Brain microvascular endothelial cell (primary cell): Measurements from ENCODE around the gene RXRA.

Experiments used
- DNase-seq: peaks from one replicate; pipeline ENCODE4 v3.0.0-alpha.2; 2020
- H3K27ac ChIP-seq: fragments of 250-450 bp; sonication (Bioruptor Pico); 2 replicates; pipeline ENCODE4 v1.5.1; 2020; ENCODE audit warnings: mild to moderate bottlenecking, moderate library complexity
- H3K27me3 ChIP-seq: fragments of 250-450 bp; sonication (Bioruptor Pico); replicated peaks from 2 replicates; pipeline ENCODE4 v1.5.1; 2020; ENCODE audit warnings: mild to moderate bottlenecking
- H3K36me3 ChIP-seq: fragments of 250-450 bp; sonication (Bioruptor Pico); replicated peaks from 2 replicates; pipeline ENCODE4 v1.5.1; 2020; ENCODE audit warnings: mild to moderate bottlenecking
- H3K4me3 ChIP-seq: 2 replicates; pipeline ENCODE4 v1.5.1; 2011; ENCODE audit warnings: low read depth, mild to moderate bottlenecking, control low read depth, low read length, moderate library complexity
- CTCF ChIP-seq: IDR thresholded peaks from 2 replicates; pipeline ENCODE4 v1.5.1; 2011; ENCODE audit warnings: low read depth, mild to moderate bottlenecking, moderate library complexity, low read length, control low read depth, inconsistent platforms; ENCODE audit errors: missing control alignments
- in situ Hi-C: cut with HindIII; loops from 2 replicates; pipeline ENCODE4 v1.10.0; 2017; ENCODE audit warnings: low sequenced_read_pairs, low pct_ligation_motif_present

The RXRA gene

GRCh38 chr9:134416385-134417015 is 90.2 kb downstream of the RXRA start:
- Histone ChIP-seq H3K27me3 (no peaks in the 10 kb centered on the region), H3K27ac (no peak overlapping the region), H3K36me3 (no peaks in the 10 kb centered on the region), H3K4me3 (no peak overlapping the region)
- in situ Hi-C loops, result no loop called here
- no peak for DNase-seq
- TF ChIP-seq CTCF, result no peak

DNA sequence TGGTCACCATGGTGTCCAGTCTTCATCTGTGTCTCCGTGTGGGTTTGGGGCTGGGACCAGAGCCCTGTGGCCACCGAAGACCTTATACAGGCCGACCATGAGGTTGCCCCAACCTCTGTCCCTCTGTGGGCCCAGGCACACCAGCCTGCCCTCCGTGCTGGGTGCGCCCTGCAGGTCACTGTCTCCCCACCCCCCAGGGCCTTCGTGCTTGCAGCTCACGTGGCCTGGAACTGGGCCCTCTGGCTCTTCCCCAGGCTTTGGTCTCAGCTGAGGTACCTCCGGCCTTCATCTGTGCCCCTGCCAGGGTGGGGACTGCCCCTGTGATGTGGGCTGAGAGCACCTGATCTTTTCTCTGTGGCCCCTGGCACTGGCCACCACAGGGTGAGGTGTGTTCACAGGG is 92.1 kb downstream of the RXRA start:
- no peak overlapping the region for H3K27ac ChIP-seq
- H3K36me3 ChIP-seq, result no peaks in the 10 kb centered on the region
- in situ Hi-C loops, result no loop called here

DNA sequence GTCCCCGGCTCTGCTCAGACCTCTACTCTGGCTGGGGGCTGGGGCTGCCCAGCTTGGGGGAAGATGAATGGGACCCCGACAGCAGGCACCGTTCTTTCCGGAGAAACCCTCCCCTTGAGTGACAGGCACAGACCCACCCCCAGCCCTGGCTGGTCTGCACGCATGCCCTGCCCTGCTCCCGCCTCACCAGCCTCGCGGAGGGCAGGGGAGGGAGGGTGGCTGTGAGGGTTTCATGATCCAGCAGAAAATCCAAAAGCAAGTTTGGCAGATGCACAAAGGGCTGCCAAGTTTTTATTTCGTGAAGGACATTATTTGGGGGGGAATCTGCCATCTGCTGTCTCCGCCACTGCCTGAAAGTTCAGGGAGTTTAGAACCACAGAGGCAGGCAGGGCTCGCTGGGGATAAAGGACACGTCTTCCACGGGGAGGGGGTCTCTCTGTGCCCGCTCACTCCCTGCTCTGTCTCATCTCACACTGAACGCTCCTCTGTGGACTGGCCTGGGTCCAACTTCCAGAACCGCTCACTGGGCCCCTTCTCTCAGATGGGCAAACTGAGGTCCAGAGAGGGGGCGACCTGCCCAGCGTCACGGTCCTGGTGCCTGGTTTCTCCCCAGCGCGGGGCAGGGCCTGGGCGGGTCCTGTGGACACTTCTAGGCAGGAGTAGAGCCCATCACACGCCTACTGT is 92.9 kb downstream of the RXRA start:
- no peak overlapping the region for H3K27ac ChIP-seq
- TF ChIP-seq CTCF, result no peak
- H3K27me3 ChIP-seq, result no peaks in the 10 kb centered on the region
- no peak for DNase-seq
- no peaks in the 10 kb centered on the region for H3K36me3 ChIP-seq
- no peak overlapping the region for H3K4me3 ChIP-seq
- in situ Hi-C loops, result no loop called here

More for the DNA sequence above, 92.1 kb downstream of the RXRA start:
- no peaks in the 10 kb centered on the region for H3K27me3 ChIP-seq
- no peak for TF ChIP-seq CTCF
- no peak overlapping the region for H3K4me3 ChIP-seq
- DNase-seq, result no peak

DNA sequence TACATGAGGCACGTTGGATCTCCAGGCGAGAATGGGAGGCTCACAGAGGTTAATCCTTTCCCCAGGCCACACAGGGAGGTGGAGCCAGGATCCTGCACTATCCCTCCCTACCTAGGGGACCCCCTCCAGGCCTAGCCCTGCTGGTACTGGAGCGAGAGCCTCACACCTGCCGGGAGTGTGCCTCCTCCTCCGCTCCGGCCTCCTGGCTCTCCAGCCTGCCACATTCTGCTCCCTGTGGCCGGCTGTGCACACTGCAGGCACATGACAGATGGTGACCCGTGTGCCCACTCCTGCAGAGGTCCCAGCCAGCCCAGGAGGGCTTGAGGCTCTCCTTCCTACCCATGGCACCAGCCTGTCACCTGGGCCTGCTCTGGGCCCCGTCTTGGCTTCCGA is 93.4 kb downstream of the RXRA start:
- no peak overlapping the region for H3K27ac ChIP-seq
- TF ChIP-seq CTCF, result peak; percentile 67
- in situ Hi-C loops, result no loop called here

GRCh38 chr9:134420281-134420845 is 94.1 kb downstream of the RXRA start:
- no peak for DNase-seq
- TF ChIP-seq CTCF, result no peak
- in situ Hi-C loops, result no loop called here
- Histone ChIP-seq H3K27ac (no peak overlapping the region), H3K36me3 (no peaks in the 10 kb centered on the region), H3K27me3 (no peaks in the 10 kb centered on the region), H3K4me3 (no peak overlapping the region)

More for the DNA sequence above, 93.4 kb downstream of the RXRA start:
- Histone ChIP-seq H3K4me3 (no peak overlapping the region), H3K27me3 (no peaks in the 10 kb centered on the region), H3K36me3 (no peaks in the 10 kb centered on the region)
- DNase-seq, result no peak

GRCh38 chr9:134420974-134421432 is 94.7 kb downstream of the RXRA start:
- H3K36me3 ChIP-seq, result no peaks in the 10 kb centered on the region

More at GRCh38 chr9:134420974-134421432, 94.7 kb downstream of the RXRA start:
- in situ Hi-C loops, result no loop called here
- H3K4me3 ChIP-seq, result no peak overlapping the region
- H3K27ac ChIP-seq, result no peak overlapping the region
- no peaks in the 10 kb centered on the region for H3K27me3 ChIP-seq
- TF ChIP-seq CTCF, result no peak
- DNase-seq, result no peak
